Measurements from ENCODE around the gene ZFP62. TPM values are rescaled to one million over a fixed set of nuclear protein-coding genes. Genes with fewer than 3 reads are reported as not detected.

ZFP62 gene
- total RNA-seq, 4 donors from 2014 or later: 17.0 to 35.1 (median 25.3) TPM

- WGBS, 2 donors: 91 to 98% methylated on average over 2 of the region's 2 CpGs
Measured at GRCh38 chr5:180839227-180839626, 21.8 kb downstream of the ZFP62 start.

GRCh38 chr5:180837478-180837877 lies 23.6 kb downstream of the ZFP62 start:
- Histone ChIP-seq H3K4me3 (no peak overlapping the region), H3K36me3 (peaks cover 0 to 43% (median 12%) of the 10 kb centered on the region in 3 donors), H3K27ac (no peak overlapping the region), H3K27me3 (no peaks in the 10 kb centered on the region), H3K4me1 (peaks cover 0 to 16% (median 10%) of the 10 kb centered on the region in 4 donors), H3K9me3 (peaks cover 0 to 8% (median 0%) of the 10 kb centered on the region in 4 donors)
- TF ChIP-seq EP300 (IDR thresholded peaks at IDR 0.05) (no peak), POLR2A (IDR thresholded peaks at IDR 0.05) (no peak)
- TF ChIP-seq, protein P1, sequence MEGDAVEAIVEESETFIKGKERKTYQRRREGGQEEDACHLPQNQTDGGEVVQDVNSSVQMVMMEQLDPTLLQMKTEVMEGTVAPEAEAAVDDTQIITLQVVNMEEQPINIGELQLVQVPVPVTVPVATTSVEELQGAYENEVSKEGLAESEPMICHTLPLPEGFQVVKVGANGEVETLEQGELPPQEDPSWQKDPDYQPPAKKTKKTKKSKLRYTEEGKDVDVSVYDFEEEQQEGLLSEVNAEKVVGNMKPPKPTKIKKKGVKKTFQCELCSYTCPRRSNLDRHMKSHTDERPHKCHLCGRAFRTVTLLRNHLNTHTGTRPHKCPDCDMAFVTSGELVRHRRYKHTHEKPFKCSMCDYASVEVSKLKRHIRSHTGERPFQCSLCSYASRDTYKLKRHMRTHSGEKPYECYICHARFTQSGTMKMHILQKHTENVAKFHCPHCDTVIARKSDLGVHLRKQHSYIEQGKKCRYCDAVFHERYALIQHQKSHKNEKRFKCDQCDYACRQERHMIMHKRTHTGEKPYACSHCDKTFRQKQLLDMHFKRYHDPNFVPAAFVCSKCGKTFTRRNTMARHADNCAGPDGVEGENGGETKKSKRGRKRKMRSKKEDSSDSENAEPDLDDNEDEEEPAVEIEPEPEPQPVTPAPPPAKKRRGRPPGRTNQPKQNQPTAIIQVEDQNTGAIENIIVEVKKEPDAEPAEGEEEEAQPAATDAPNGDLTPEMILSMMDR (IDR thresholded peaks at IDR 0.05): no peak
- WGBS, 2 donors: 89 to 92% methylated on average over 4 of the region's 4 CpGs
- DNase-seq (ENCODE audit: low spot score in 2 of 2): no peak

More at GRCh38 chr5:180839227-180839626, 21.8 kb downstream of the ZFP62 start:
- Histone ChIP-seq H3K4me3 (no peak overlapping the region), H3K36me3 (peaks cover 0 to 41% (median 12%) of the 10 kb centered on the region in 3 donors), H3K27ac (no peak overlapping the region), H3K9me3 (peaks cover 0 to 8% (median 0%) of the 10 kb centered on the region in 4 donors), H3K27me3 (no peaks in the 10 kb centered on the region), H3K4me1 (no peaks in the 10 kb centered on the region)
- TF ChIP-seq EP300 (IDR thresholded peaks at IDR 0.05): no peak
- no peak for DNase-seq (ENCODE audit: low spot score in 2 of 2)

DNA sequence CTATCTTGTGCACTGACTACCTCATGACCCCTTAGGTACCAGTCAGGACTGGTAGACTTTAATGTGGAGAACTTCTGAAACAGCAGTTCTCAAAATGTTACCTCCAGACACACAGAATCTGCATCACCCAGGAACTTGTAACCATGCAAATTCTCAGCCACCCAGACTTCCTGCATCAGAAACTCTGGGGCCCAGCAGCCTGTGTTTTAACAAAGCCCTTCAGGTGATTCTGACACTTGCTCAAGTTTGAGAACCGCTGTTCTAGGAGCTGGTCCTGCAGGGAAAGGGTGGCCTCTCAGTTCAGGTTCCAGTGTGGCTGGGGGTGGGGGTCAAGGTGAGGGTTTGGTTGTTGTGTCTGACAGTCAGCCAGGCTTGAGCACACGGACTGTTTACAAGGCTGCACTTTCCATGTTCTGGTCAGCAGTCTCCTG lies 28.4 kb downstream of the ZFP62 start:
- no peak for DNase-seq (ENCODE audit: low spot score in 2 of 2)
- Histone ChIP-seq H3K36me3 (peaks cover 0 to 58% (median 12%) of the 10 kb centered on the region in 3 donors), H3K27me3 (no peaks in the 10 kb centered on the region), H3K4me3 (peak overlapping the region in 2 of 4 donors; percentile 71 to 88), H3K27ac (peak overlapping the region in 3 of 4 donors; percentile 98 to 99 (median 98)), H3K4me1 (peaks cover 0 to 39% (median 27%) of the 10 kb centered on the region in 4 donors), H3K9me3 (peaks cover 0 to 14% (median 0%) of the 10 kb centered on the region in 4 donors)
- WGBS, 2 donors: 59 to 76% methylated on average over 2 of the region's 2 CpGs
- TF ChIP-seq EP300 (IDR thresholded peaks at IDR 0.05) (no peak), POLR2A (IDR thresholded peaks at IDR 0.05) (no peak)
- TF ChIP-seq, protein P1 (IDR thresholded peaks at IDR 0.05): no peak

DNA sequence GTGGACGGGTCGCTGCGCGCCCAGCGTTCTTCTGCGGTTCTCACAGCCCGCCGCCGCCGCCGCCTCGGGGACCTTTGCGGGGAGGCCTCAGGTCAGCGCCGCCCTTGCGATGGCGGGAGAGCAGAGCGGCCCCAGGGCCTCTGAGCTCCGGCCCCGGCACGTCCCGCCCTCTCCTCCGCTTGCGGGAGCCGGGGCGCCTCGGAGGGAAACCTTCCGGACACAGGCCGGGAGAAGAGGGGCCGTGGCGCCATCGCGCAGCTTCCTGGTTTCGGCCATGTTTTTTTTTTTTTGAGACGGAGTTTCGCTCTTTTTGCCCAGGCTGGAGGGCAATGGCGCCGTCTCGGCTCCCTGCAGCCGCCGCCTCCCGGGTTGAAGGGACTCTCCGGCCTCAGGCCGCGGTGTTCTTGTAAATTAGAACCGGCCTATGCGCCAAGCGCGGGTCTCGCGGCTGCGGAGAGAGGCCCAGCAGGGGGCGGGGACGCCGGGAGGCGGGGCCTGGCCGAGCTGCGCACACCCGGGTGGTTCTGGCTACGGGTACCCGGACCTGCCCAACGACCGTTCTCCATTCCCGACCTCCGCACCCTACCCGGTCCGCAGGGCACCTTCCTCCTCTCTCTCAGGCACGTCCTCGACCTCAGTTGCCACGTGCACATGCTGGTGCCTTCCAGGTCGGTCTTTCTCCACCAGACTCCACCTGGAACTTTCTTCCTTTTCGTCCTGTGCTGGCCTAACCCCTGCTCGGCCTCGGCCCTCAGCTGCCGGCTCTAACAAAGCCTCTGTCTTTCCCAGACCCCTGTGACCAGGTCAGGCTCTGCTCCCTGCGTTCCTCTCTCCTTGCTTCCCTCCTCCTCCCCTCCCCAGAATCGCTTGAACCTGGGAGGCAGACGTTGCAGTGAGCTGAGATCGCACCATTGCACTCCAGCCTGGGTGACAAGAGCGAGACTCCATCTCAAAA lies 29.7 kb downstream of the ZFP62 start:
- Histone ChIP-seq H3K4me3 (peak overlapping the region; percentile 63 to 88 (median 70)), H3K36me3 (peaks cover 0 to 45% (median 9%) of the 10 kb centered on the region in 3 donors), H3K27ac (peak overlapping the region; percentile 92 to 99 (median 98)), H3K27me3 (no peaks in the 10 kb centered on the region), H3K4me1 (peaks cover 0 to 42% (median 28%) of the 10 kb centered on the region in 4 donors), H3K9me3 (peaks cover 0 to 14% (median 0%) of the 10 kb centered on the region in 4 donors)
- peak; percentile 75 to 82 for TF ChIP-seq POLR2A (IDR thresholded peaks at IDR 0.05)
- TF ChIP-seq EP300 (IDR thresholded peaks at IDR 0.05): peak; percentile 55 to 93
- TF ChIP-seq, protein P1 (IDR thresholded peaks at IDR 0.05): peak in 2 of 5 experiments; percentile 35 to 64
- WGBS, 2 donors: 1 to 2% methylated on average over 56 to 70 of the region's 80 CpGs
- peak; percentile 72 to 77 for DNase-seq (ENCODE audit: low spot score in 2 of 2)

DNA sequence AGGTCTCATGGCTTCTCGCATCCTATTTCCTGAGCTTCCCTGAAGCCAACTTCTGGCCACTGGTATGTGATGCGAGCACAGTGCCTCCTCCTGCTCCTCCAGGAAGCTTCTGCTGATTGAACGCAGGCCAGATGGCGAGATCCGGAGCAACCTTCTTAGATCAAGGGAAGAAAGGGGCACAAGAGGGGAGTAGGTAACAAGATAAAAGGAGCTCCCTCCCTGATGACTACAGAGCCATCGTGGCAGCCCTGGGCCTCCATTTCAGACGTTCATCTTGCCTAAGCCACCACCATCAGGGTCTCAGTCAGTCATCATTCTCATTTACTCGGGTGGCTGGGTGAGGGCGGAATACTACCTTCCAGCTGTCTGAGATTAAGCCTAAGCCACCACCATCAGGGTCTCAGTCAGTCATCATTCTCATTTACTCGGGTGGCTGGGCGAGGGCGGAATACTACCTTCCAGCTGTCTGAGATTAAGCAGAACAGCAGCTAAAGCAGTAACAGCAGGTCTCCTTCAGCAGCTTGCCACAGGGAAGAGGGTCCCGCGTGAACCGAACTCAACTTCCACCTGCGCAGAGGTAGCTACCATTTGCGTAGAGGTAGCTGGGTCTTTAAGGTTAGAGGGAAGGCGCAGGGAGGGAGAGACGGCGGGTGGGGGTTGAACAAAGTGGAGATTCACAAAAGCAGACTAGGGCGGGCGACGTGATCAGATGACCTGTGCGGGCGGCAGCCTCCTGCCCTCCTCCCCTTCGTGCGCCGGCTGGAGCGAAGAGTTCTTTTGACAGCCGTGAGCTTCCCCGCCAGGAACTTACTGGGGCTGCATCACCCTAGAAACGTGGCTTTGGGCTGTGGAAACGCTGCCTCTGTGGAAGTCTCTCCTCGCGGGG lies 30.6 kb downstream of the ZFP62 start:
- Histone ChIP-seq H3K27ac (peak overlapping the region; percentile 92 to 99 (median 98)), H3K36me3 (peaks cover 0 to 36% (median 4%) of the 10 kb centered on the region in 3 donors), H3K4me1 (peaks cover 0 to 51% (median 36%) of the 10 kb centered on the region in 4 donors), H3K9me3 (peaks cover 0 to 14% (median 0%) of the 10 kb centered on the region in 4 donors), H3K27me3 (no peaks in the 10 kb centered on the region), H3K4me3 (peak overlapping the region; percentile 63 to 88 (median 70))
- TF ChIP-seq EP300 (IDR thresholded peaks at IDR 0.05) (peak in 1 of 2 donors; percentile 6), POLR2A (IDR thresholded peaks at IDR 0.05) (peak in 1 of 2 donors; percentile 17)
- TF ChIP-seq, protein P1 (IDR thresholded peaks at IDR 0.05): no peak
- 28 to 40% methylated on average over 31 of the region's 35 CpGs for WGBS, 2 donors
- DNase-seq (ENCODE audit: low spot score in 2 of 2): peak in 1 of 2 donors; percentile 41
